HEK293 (cell line): ENCODE results near the gene HSD17B12.

Source experiments
- CTCF ChIA-PET: fragments of 350-600 bp; formaldehyde crosslinking; extraction: SDS; loops from one replicate; lab custom pipeline; 2021; ENCODE audit warnings: antibody characterized with exemption; lab: Yijun Ruan, JAX
- POLR2A ChIA-PET: fragments of 300-600 bp; formaldehyde crosslinking; extraction: SDS; loops from one replicate; lab custom pipeline; 2020; ENCODE audit warnings: antibody characterized with exemption, inconsistent platforms; lab: Yijun Ruan, JAX
- H3K27ac ChIP-seq: fragments of 200-500 bp; sonication (Bioruptor generic); 2 replicates; pipeline ENCODE4 v1.5.1; 2014; ENCODE audit warnings: low read depth, low read length, control low read depth, inconsistent platforms; ENCODE audit errors: extremely low read depth
- H3K36me3 ChIP-seq, 2 experiments: fragments of 200-500 bp in 1 of 2; sonication (Bioruptor generic) in 1 of 2; 1 replicate in 1 of 2; 2 replicates in 1 of 2; pipeline ENCODE4 v1.5.1; 2014 to 2017; ENCODE audit warnings: inconsistent platforms in 2 of 2, low read length in 2 of 2; ENCODE audit not compliant: control insufficient read depth in 2 of 2, insufficient read depth in 1 of 2
- H3K4me1 ChIP-seq: fragments of 200-500 bp; sonication (Bioruptor generic); 2 replicates; pipeline ENCODE4 v1.5.1; 2014; ENCODE audit warnings: mild to moderate bottlenecking, low read length, inconsistent platforms; ENCODE audit not compliant: control insufficient read depth, insufficient read depth
- H3K4me3 ChIP-seq: 2 replicates; pipeline ENCODE4 v1.5.1; 2011; ENCODE audit warnings: low read depth, mild to moderate bottlenecking, control low read depth, low read length, moderate library complexity
- H3K9me3 ChIP-seq: fragments of 200-500 bp; sonication (Bioruptor generic); 2 replicates; pipeline ENCODE4 v1.5.1; 2014; ENCODE audit warnings: low read depth, low read length, inconsistent platforms; ENCODE audit not compliant: control insufficient read depth, insufficient read depth
- EGR2 ChIP-seq: fragments of 450-650 bp; formaldehyde crosslinking; IDR thresholded peaks from 2 replicates; pipeline ENCODE4 v1.5.1; 2016; ENCODE audit warnings: low read depth, missing biosample characterization, missing genetic modification characterization
- REPIN1 ChIP-seq: fragments of 450-650 bp; formaldehyde crosslinking; IDR thresholded peaks from 2 replicates; pipeline ENCODE4 v1.5.1; 2017; ENCODE audit warnings: missing biosample characterization, missing genetic modification characterization, low read depth
- ZBTB11 ChIP-seq: fragments of 450-650 bp; formaldehyde crosslinking; conservative IDR thresholded peaks from 2 replicates; pipeline ENCODE4 v1.5.1; 2016; ENCODE audit warnings: low read depth, missing biosample characterization, missing genetic modification characterization
- ZBTB26 ChIP-seq: fragments of 450-650 bp; formaldehyde crosslinking; optimal IDR thresholded peaks from 2 replicates; pipeline ENCODE3; 2016; ENCODE audit warnings: missing biosample characterization, mild to moderate bottlenecking, missing genetic modification characterization
- ZNF132 ChIP-seq: fragments of 450-650 bp; formaldehyde crosslinking; IDR thresholded peaks from 2 replicates; pipeline ENCODE4 v1.5.1; 2017; ENCODE audit warnings: missing biosample characterization, missing genetic modification characterization, borderline replicate concordance
- ZNF138 ChIP-seq: fragments of 450-650 bp; formaldehyde crosslinking; IDR thresholded peaks from 2 replicates; pipeline ENCODE4 v1.5.1; 2016; ENCODE audit warnings: missing biosample characterization, missing genetic modification characterization, borderline replicate concordance
- ZNF140 ChIP-seq: fragments of 450-650 bp; formaldehyde crosslinking; IDR thresholded peaks from 2 replicates; pipeline ENCODE4 v1.5.1; 2016; ENCODE audit warnings: missing biosample characterization, missing genetic modification characterization
- ZNF157 ChIP-seq: fragments of 450-650 bp; formaldehyde crosslinking; IDR thresholded peaks from 2 replicates; pipeline ENCODE4 v1.5.1; 2016; ENCODE audit warnings: missing biosample characterization, missing genetic modification characterization
- ZNF248 ChIP-seq: fragments of 450-650 bp; formaldehyde crosslinking; IDR thresholded peaks from 2 replicates; pipeline ENCODE4 v1.5.1; 2017; ENCODE audit warnings: missing biosample characterization, missing genetic modification characterization
- ZNF26 ChIP-seq: fragments of 450-650 bp; formaldehyde crosslinking; IDR thresholded peaks from 2 replicates; pipeline ENCODE4 v1.5.1; 2016; ENCODE audit warnings: missing biosample characterization, missing genetic modification characterization
- ZNF292 ChIP-seq: fragments of 450-650 bp; formaldehyde crosslinking; IDR thresholded peaks from 2 replicates; pipeline ENCODE4 v1.5.1; 2016; ENCODE audit warnings: low read depth, missing biosample characterization, missing genetic modification characterization, borderline replicate concordance
- ZNF341 ChIP-seq: fragments of 450-650 bp; formaldehyde crosslinking; IDR thresholded peaks from 2 replicates; pipeline ENCODE4; 2016; ENCODE audit warnings: low read depth, missing biosample characterization, missing genetic modification characterization
- ZNF362 ChIP-seq: fragments of 450-650 bp; formaldehyde crosslinking; IDR thresholded peaks from 2 replicates; pipeline ENCODE4 v1.5.1; 2016; ENCODE audit warnings: missing biosample characterization, missing genetic modification characterization
- ZNF398 ChIP-seq: fragments of 450-650 bp; formaldehyde crosslinking; IDR thresholded peaks from 2 replicates; pipeline ENCODE4 v1.5.1; 2017; ENCODE audit warnings: missing biosample characterization, missing genetic modification characterization
- ZNF501 ChIP-seq: fragments of 450-650 bp; formaldehyde crosslinking; IDR thresholded peaks from 2 replicates; pipeline ENCODE4 v1.5.1; 2016; ENCODE audit warnings: missing biosample characterization, missing genetic modification characterization
- ZNF645 ChIP-seq: fragments of 450-650 bp; formaldehyde crosslinking; IDR thresholded peaks from 2 replicates; pipeline ENCODE4; 2016; ENCODE audit warnings: missing biosample characterization, missing genetic modification characterization
- ZNF654 ChIP-seq: fragments of 450-650 bp; formaldehyde crosslinking; IDR thresholded peaks from 2 replicates; pipeline ENCODE4 v1.5.1; 2016; ENCODE audit warnings: low read depth, missing biosample characterization, missing genetic modification characterization
- ZNF660 ChIP-seq: fragments of 450-650 bp; IDR thresholded peaks from 2 replicates; pipeline ENCODE4 v1.5.1; 2018; ENCODE audit warnings: missing biosample characterization, mild to moderate bottlenecking, missing genetic modification characterization
- ZNF664 ChIP-seq: fragments of 450-650 bp; formaldehyde crosslinking; IDR thresholded peaks from 2 replicates; pipeline ENCODE4 v1.5.1; 2016; ENCODE audit warnings: missing biosample characterization, missing genetic modification characterization
- ZNF701 ChIP-seq: fragments of 450-650 bp; formaldehyde crosslinking; IDR thresholded peaks from 2 replicates; pipeline ENCODE4 v1.5.1; 2016; ENCODE audit warnings: missing biosample characterization, missing genetic modification characterization
- ZNF707 ChIP-seq: fragments of 450-650 bp; formaldehyde crosslinking; IDR thresholded peaks from 2 replicates; pipeline ENCODE4 v1.5.1; 2016; ENCODE audit warnings: missing biosample characterization, missing genetic modification characterization
- ZNF837 ChIP-seq: fragments of 450-650 bp; formaldehyde crosslinking; IDR thresholded peaks from 2 replicates; pipeline ENCODE4 v1.5.1; 2016; ENCODE audit warnings: missing biosample characterization, missing genetic modification characterization
- ZNF843 ChIP-seq: fragments of 450-650 bp; formaldehyde crosslinking; IDR thresholded peaks from 2 replicates; pipeline ENCODE4 v1.5.1; 2016; ENCODE audit warnings: missing biosample characterization, missing genetic modification characterization
- ZSCAN23 ChIP-seq: fragments of 450-650 bp; formaldehyde crosslinking; IDR thresholded peaks from 2 replicates; pipeline ENCODE4 v1.5.1; 2016; ENCODE audit warnings: missing biosample characterization, missing genetic modification characterization

Gene HSD17B12

GRCh38 chr11:43686207-43686606, 5.7 kb downstream of the HSD17B12 start:
- TF ChIP-seq ZNF654 (tag by site-specific recombination) (no peak), ZNF248 (tag by site-specific recombination) (no peak), ZNF292 (tag by site-specific recombination) (no peak), ZNF645 (tag by site-specific recombination) (no peak), ZBTB11 (tag by site-specific recombination) (no peak)
- TF ChIP-seq, all 188 proteins: peak for 0
- POLR2A ChIA-PET, result no interaction called here
- Histone ChIP-seq H3K27ac (no peak overlapping the region), H3K4me3 (no peak overlapping the region), H3K9me3 (no peaks in the 10 kb centered on the region), H3K4me1 (no peaks in the 10 kb centered on the region), H3K36me3 (peaks cover 3 to 23% of the 10 kb centered on the region in 2 experiments; a peak in 2 of 3 replicates)
- CTCF ChIA-PET, result interaction anchor here (0.6 to 1.5 kb wide), 3 partner anchors 16 to 165 kb away, joined by 3 to 5 read pairs (median 3); no protein-coding TSS in a partner anchor

- no peak overlapping the region for H3K4me3 ChIP-seq
- no peaks in the 10 kb centered on the region for H3K4me1 ChIP-seq
- H3K27ac ChIP-seq, result no peak overlapping the region
- TF ChIP-seq ZNF654 (tag by site-specific recombination) (no peak), ZNF362 (no peak), ZNF664 (tag by site-specific recombination) (no peak), ZNF501 (tag by site-specific recombination) (no peak), REPIN1 (tag by site-specific recombination) (no peak), ZNF701 (tag by site-specific recombination) (no peak), ZNF660 (tag by site-specific recombination) (no peak), ZNF140 (tag by site-specific recombination) (no peak), ZNF398 (no peak), ZSCAN23 (tag by site-specific recombination) (no peak), EGR2 (no peak), ZBTB26 (tag by site-specific recombination) (no peak), ZNF157 (tag by site-specific recombination) (no peak), ZNF138 (tag by site-specific recombination) (no peak), ZNF341 (tag by site-specific recombination) (no peak), ZNF837 (tag by site-specific recombination) (no peak), ZNF26 (tag by site-specific recombination) (no peak), ZNF132 (tag by site-specific recombination) (no peak), ZNF707 (tag by site-specific recombination) (no peak), ZNF843 (tag by site-specific recombination) (no peak)
- TF ChIP-seq, all 188 proteins: peak for 0
- CTCF ChIA-PET, result interaction anchor here (0.9 to 1.4 kb wide), 2 partner anchors 59 to 164 kb away, joined by 3 read pairs; no protein-coding TSS in a partner anchor
- H3K36me3 ChIP-seq, result peaks cover 3 to 27% of the 10 kb centered on the region in 2 experiments; a peak in 2 of 3 replicates
- no peaks in the 10 kb centered on the region for H3K9me3 ChIP-seq
- POLR2A ChIA-PET, result no interaction called here
Measured at GRCh38 chr11:43687120-43687791, 6.7 kb downstream of the HSD17B12 start.
